Cerebellar cortex (tissue), 1 donor: ENCODE measurements around the gene HIGD2A.

Experiments
- DNase-seq: peaks from one replicate; pipeline ENCODE4 v3.0.0-alpha.2; 2015; ENCODE audit warnings: low spot score

The HIGD2A gene

GRCh38 chr5:176415952-176416924 is 27.7 kb downstream of the HIGD2A start, which contains the start of gene CLTB:
TSS of gene CLTB (minus strand) at chr5:176416539. CDS start at chr5:176416363, 176 bp downstream.
- DNase-seq: peak; percentile 83

- DNase-seq: peak; percentile 44
Observed at GRCh38 chr5:176416965-176417364, 28.4 kb downstream of the HIGD2A start.

- no peak for DNase-seq
Observed at GRCh38 chr5:176418251-176418650, 29.7 kb downstream of the HIGD2A start.

DNA sequence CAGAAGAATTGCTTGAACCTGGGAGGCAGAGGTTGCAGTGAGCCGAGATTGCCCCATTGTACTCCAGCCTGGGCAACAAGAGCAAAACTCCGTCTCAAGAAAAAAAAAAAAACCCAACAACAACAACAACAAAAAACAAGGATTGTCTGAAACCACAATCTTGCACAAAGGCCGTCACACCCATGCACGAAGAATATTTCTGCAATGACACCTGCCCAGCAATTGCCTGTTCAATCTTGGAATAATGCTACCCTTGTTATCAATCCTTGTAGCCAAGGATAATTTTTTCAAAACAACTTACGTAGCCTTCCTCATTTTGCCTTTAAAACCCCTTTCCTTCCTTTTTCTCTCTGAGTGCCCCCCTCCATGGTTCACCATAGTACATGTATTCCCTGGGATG is 31.5 kb downstream of the HIGD2A start:
- no peak for DNase-seq

- DNase-seq: no peak
Observed at GRCh38 chr5:176420972-176421544, 32.5 kb downstream of the HIGD2A start.

DNA sequence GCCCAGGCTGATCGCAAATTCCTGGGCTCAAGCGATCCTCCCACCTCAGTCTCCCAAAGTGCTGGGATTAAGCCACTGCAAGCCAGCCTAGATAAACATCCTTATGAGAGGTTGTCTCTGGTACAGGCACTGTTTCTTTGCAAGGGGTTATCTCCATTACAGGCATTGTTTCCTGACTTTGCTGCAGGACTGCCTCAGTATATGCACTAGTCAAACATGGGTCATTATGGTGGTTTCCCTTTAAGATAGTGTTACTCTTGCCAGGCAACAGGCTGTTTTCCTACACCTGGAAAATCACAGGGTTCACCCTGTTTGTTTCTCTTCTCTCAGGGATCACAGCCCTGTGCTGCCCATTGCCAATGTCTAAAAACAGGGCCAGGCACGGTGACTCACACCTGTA is 35.6 kb downstream of the HIGD2A start:
- no peak for DNase-seq

DNA sequence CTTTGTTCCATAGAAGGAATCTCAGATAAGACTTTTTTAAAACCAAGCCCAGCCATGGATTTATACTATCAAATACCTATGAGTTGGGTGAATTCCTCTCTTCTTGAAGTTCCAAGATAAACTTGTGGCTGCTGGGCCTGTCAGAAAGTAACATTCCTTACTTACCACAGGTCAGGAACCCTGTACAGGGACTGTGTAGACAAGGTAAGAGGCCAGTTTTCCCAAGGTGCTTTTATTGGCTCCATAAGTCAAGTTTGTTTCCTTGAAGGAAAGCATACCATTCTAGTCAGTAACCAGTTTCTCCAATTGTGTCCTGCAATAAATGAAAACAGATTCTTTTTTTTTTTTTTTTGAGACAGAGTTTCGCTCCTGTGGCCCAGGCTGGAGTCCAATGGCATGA is 36.6 kb downstream of the HIGD2A start:
- no peak for DNase-seq

- DNase-seq: no peak
Observed at GRCh38 chr5:176425791-176426190, 37.2 kb downstream of the HIGD2A start.

DNA sequence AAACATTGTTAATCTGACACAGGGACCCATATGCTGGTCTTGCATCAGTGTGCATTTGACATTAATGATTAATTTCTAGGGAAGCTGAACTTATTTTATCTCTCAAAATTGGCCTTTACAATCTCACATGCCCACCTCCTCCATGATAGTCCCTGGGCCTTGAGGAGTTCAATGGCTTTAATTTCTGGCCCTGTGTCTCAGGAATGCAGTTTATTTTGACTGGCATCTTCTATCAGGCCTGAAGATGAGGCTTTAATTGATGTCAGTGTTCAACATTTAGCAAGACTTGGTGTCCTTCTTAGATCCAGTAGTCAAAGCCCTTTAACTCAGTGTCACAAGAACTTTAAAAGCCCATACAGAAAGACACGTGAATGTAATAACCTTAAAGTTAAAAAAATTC is 38.3 kb downstream of the HIGD2A start:
- DNase-seq: no peak

DNA sequence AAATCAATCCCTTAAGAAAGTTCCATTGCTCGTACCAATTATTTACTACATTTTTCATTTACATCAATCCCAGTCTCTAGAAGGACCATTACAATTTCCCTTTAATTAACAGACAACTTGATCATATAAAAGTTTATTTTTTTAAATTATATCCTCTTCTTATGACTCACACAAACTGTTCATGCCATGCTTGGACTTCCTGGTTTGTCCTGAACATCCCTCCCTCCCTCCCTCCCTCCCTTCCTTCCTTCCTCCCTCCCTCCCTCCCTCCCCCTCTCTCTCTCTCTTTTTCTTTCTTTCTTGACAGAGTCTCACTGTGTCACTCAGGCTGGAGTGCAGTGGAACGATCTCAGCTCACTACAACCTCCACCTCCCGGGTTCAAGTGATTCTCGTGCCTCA is 39.4 kb downstream of the HIGD2A start:
- no peak for DNase-seq

GRCh38 chr5:176429972-176430371 is 41.4 kb downstream of the HIGD2A start:
- DNase-seq: no peak

DNA sequence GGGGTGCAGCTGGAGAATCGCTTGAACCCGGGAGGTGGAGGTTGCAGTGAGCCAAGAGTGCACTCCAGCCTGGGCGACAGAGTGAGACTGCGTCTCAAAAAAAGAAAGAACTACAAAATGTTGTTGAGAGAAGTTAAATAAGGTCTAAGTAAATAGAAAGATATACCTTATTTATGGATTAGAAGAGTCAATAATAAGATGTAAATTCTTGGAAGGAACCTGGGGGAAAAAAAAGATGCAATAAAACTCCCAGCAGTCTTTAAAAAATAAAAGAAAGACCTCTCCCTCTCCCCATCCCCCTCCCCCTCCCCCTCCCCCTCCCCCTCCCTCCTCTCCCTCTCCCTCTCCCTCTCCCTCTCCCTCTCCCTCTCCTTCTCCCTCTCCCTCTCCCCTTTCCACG is 44.2 kb downstream of the HIGD2A start:
- DNase-seq: no peak

DNA sequence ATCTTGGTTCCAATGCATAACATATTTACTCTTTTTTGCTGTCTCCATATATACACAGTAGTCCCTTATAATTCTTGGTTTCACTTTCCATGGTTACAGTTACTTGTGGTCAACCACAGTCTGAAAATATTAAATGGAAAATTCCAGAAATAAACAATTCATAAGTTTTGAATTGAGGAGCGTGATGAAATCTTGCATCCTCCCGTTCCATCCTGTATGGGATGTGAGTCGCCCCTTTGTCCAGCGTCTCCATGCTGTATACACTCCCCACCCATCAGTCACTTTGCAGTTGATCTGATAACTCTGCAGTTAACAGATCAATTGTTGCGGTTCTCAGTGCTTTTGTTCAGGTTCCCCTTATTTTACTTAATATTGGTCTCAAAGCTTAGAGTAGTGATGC is 48.1 kb downstream of the HIGD2A start:
- DNase-seq: no peak

- DNase-seq: no peak
Observed at GRCh38 chr5:176438959-176439757, 50.6 kb downstream of the HIGD2A start.
